IPS-NIHi7 (cell line): Measurements from ENCODE around the gene NRCAM.

ENCODE experiments used
- DNase-seq: peaks from one replicate; pipeline ENCODE4 v3.0.0; 2012; ENCODE audit warnings: mixed read lengths; ENCODE audit errors: extremely low spot score

The NRCAM gene

DNA sequence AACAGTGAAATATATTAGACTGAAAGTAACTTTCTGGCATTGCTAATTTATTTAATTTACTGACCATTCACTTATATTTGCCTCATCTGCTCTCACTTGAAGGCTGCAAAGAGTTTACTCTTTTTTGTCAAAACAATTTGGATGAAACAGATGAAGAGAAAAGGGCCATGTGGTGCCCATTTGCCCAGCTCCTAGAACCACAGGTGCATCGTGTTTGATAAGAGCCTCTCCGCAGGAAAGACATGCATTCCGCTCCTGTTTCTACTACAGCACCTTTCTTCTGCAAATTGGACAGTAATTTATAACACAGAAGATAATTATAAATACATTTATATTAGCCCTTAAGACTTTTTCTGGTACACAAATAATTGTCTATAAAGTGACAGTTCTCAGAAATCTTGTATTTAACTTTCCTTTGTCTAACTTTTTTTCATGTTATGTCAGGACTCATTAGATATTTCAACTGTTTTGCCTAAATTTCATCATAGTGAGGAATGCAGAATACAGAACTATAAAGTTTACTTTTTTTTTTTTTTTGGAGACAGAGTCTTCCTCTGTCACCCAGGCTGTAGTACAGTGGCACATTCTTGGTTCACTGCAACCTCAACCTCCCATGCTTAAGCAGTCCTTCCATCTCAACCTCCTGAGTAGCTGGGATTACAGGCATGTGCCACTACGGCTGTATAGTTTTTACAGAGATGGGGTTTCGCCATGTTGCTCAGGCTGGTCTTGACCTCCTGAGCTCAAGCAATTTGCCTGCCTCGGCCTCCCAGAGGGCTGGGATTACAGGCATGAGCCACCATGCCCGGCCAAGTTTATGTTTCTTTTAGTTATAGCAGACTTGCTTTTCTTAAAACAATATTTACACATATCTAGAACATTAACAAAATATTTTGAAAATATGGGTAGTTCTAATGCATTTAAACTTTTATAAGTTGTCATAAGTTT, 326.9 kb downstream of the NRCAM start:
- DNase-seq, result no peak

DNA sequence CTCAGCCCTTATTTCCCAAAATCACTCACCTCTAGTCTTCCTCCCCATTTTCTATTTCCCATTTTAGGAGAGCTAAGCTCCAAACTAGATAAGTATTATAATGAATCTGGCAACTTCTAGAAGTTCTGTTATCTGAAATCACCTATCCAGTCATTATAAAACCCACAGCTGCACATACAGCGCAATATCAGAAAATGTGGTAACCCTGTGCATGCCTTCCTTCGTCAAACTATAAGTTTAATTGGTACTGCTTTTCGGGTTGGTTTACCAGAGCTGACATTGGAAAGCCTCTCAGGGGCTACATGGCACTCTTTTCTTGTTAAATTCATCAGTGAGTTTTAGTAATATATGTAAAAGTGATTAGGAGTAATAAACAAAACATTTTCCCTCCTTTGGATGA, 327.7 kb downstream of the NRCAM start:
- no peak for DNase-seq

DNA sequence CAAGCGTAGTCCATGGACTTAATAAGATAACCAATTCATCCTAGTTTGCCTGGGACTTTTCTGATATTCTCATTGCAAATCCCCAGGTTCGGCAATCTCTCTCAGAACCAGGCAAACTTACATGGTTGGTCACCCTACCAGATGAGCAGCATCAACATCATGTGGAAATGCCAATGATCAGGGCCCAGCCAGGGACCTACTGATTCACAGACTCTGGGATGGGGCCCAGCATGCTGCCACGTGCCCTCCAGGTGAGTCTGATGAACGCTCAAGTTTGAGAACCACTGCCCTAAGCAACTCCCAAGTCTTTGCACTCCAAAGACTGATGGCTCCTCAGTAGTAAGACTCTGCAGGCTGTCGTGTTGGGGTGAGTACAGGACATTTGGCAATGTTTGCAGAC, 328.8 kb downstream of the NRCAM start:
- no peak for DNase-seq

DNA sequence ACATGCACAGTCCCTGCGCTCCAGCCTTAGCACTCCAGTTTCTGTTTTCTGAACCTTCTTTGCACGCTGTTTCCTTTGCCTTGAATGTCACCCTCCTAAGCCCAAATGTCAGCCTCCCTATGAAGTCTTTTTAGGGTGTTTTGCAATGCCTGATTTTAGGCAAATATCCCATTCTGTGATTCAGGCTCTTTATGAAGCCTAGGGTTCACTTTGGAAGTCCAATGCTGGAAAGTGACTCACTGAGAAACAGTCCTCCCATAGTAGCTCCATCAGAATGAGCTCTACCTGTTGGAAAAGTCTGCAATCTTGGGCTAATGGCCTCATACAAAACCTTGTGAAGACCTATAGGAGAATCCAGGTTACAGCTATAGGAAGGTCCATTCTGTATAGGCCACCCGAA, 331.4 kb downstream of the NRCAM start:
- no peak for DNase-seq

GRCh38 chr7:108122181-108122580, 334.1 kb downstream of the NRCAM start:
- DNase-seq, result no peak

DNA sequence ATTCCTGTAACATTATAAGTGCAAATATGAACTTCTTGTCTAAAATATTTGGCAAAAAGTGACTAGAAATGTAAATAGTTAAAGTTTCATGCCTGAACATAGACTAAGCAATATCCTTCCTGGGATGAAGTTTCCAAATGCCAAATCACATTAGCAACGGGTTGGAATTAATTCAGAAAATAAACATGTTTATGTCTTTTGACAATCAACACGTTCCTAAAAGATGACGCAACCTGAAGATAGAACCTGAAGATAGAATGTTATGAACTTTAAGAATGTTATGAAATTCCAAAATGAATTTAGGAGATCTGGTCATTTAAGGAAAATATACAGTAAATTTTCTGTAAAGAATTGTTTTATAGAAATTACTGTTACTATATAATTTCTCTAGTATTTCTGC, 335.3 kb downstream of the NRCAM start:
- no peak for DNase-seq

DNA sequence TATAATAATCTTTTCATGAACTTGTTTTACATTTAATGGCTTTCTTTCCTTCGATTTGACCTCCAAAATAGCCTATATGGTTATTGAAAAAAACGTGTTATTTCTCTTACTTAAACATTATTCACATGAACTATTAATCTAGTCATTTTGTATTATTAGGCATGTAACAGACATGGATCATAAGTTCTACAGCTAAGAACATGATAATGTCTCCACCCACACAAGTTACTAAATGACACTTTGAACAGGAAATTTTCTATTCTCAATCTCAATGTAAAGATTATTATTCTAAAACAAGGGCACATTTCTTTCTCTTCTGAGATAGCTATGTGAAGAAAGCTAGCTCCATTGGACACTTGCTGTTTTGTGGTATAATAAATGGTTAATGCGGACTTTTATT, 336.0 kb downstream of the NRCAM start:
- no peak for DNase-seq

GRCh38 chr7:108118959-108119358, 337.3 kb downstream of the NRCAM start:
- DNase-seq, result no peak

DNA sequence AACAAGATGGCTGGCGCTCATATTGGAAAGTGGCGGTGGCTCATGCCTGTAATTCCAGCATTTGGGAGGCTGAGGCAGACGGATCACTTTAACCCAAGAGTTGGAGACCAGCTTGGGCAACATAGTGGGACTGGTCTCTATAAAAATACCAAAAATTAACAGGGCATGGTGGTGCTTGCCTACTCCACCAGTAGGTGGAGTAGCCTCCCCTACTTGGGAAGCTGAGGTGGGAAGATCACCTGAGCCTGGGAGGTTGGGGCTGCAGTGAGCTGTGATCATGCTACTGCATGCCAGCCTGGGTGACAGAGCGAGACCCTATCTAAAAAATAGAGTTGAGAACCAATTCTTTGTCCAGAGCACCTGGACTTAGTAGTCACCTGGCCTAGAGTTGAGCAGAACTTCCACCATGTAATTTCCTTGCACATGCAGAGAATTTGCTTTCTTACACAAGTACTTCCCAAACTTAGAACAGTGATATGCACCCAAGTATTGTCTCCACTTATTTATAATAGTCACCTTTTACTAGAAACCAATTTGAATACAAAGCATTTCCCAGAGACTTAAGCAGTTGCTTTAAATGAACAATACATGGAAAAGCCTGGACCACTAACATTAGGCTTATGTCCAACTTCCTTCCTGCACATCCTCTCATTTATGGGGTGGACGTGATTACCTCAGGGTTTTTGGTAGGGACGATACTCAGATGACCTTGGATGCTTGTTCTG, 342.0 kb downstream of the NRCAM start:
- peak; percentile 40 for DNase-seq

- no peak for DNase-seq
Measured at GRCh38 chr7:108112683-108113082, 343.6 kb downstream of the NRCAM start.

GRCh38 chr7:108109221-108109908, 346.9 kb downstream of the NRCAM start:
- DNase-seq, result no peak

DNA sequence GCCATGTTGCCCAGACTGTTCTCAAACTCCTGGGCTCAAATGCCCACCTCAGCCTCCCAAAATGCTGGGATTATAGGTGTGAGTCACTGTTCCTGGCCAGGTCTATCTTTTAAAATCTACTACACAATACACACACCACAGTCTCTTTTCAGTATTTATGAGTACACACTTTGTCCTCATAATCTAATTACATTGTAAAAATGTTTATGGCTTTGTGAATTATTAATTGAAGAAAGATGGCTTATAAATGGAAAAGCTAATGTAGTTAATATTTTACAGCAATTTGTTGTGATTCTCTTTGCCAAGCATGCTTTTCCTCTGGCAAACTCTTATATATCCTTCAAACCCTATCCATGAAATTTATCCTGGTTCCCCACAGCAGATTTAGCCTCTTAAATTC, 348.1 kb downstream of the NRCAM start:
- no peak for DNase-seq

DNA sequence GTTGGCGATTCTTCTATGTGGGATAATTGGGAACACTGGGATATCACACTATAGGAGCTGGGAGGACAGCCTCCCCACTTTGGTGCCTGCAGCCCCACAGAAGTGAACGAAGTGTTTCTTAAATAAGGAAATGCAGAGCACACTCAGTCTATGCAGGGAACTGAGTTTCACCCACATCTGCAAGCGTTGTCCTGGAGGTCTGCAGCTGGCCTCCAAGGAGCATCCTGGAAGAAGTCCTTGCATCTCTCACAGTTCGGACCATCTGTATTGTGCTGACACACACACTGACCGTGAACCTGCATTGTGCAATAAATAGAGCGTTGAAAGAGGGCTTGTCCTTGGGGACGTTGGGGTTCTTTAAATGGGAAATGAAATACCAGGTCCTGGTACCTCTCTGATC, 351.9 kb downstream of the NRCAM start:
- DNase-seq, result no peak

GRCh38 chr7:108103558-108104298, 352.5 kb downstream of the NRCAM start:
- no peak for DNase-seq

DNA sequence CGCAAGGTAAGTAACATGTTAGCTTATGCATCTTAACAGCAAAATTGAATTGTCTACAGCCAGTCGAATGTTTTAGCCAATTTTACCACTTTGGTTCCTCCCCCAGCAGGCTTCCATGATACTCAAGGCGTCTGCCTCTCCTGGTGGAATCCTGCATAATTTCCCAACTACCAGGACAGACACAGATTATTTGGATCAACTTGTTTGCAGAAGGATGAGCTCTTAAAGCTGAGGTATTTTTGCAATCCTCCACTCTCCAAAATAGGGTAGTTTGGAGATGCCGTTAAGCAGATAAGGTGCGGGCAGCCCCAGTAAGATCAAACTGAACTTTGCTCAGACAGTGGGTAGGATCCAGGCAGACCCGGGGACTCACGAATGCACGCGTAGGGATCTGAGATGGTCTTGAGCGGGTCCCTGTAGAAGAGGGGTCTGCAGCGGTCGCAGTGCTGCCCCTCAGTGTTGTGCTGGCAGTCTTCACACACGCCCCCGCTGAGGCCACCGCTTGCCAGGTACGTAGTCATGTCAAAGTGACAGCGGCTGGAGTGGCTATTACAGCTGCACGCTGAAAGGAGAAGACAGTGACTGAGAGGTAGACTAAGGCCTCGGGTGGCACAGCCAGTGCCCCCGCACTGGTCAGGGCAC, 353.4 kb downstream of the NRCAM start:
- no peak for DNase-seq

GRCh38 chr7:108101759-108102158, 354.5 kb downstream of the NRCAM start:
- no peak for DNase-seq

DNA sequence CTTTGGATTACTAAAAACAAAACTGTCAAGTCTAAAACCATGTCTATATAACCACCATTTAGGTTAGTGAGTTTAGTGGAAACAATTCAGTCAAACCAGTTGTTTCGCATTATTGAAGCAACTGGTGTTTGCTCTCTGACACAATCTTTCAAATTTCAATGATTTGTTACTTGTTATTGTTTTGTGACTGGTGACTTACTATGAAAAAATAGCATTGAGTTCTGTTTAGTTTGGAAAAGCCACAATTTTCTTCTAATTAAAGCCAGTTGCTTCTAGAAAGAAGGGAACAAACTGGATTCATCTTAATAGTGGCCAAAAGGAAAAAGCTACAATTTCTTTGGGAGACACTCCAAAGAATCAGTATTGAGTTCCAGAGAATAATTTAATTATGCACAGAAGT, 356.5 kb downstream of the NRCAM start:
- no peak for DNase-seq

DNA sequence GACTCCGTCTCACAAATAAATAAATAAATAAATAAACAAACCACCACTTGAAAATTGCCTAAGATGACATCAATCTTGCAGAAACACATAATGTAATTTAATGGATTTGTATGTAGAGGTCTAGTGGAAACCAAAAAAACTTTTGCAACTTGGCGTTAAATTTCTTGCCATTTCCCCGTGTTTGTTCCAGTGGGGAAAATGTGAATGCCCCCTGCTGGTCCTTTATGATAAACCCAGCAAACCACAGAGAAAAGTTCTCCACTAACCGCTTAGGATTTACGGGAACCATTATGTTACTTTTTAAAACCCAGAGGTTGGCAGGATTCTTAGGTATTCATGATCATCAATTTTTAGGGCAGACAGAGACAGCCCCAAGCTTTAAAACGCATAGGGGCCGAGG, 358.5 kb downstream of the NRCAM start:
- DNase-seq, result no peak
